ENCODE results near the gene SOST. TPM values are rescaled to one million over a fixed set of nuclear protein-coding genes. Genes with fewer than 3 reads are reported as not detected.
"Not testable (repeated sequence)": the region's sequence is repeated elsewhere in the genome, so short reads cannot be mapped to it uniquely, and the experiment has no call there.

Gene SOST
- total RNA-seq, 1 experiment from 2014 or later = not detected

- POLR2A ChIA-PET = no interaction called here
- no peaks in the 10 kb centered on the region for H3K9me3 ChIP-seq (ENCODE audit: control insufficient read depth, insufficient read depth, low read depth, low read length)
- intact Hi-C loops (cut with micrococcal nuclease; ENCODE audit: unreplicated experiment) (no loop called here), in situ Hi-C loops (cut with HindIII; ENCODE audit: low pct_unique_long_range_greater_than_20kb, low sequenced_read_pairs) (no loop called here)
- no peaks in the 10 kb centered on the region for H3K4me1 ChIP-seq (ENCODE audit: control insufficient read depth, insufficient read depth, low read length)
- no TSS peak for BruUV-seq (replicated peaks)
- H3K27ac ChIP-seq (ENCODE audit: low read length) = no peak overlapping the region
- H3K27me3 ChIP-seq (ENCODE audit: control insufficient read depth, insufficient read depth, low read length) = no peaks in the 10 kb centered on the region
- no peak for TF ChIP-seq CTCF (IDR thresholded peaks at IDR 0.05)
- TF ChIP-seq SIN3A (IDR thresholded peaks at IDR 0.05; ENCODE audit: borderline replicate concordance, insufficient read depth, low read depth, low read length) = no peak
- no peak for TF ChIP-seq TCF7L2 (IDR thresholded peaks at IDR 0.05; ENCODE audit: low read depth, low read length)
- TF ChIP-seq POLR2AphosphoS5 (IDR thresholded peaks at IDR 0.05; ENCODE audit: low read depth, low read length) = no peak
- TF ChIP-seq, protein P1, sequence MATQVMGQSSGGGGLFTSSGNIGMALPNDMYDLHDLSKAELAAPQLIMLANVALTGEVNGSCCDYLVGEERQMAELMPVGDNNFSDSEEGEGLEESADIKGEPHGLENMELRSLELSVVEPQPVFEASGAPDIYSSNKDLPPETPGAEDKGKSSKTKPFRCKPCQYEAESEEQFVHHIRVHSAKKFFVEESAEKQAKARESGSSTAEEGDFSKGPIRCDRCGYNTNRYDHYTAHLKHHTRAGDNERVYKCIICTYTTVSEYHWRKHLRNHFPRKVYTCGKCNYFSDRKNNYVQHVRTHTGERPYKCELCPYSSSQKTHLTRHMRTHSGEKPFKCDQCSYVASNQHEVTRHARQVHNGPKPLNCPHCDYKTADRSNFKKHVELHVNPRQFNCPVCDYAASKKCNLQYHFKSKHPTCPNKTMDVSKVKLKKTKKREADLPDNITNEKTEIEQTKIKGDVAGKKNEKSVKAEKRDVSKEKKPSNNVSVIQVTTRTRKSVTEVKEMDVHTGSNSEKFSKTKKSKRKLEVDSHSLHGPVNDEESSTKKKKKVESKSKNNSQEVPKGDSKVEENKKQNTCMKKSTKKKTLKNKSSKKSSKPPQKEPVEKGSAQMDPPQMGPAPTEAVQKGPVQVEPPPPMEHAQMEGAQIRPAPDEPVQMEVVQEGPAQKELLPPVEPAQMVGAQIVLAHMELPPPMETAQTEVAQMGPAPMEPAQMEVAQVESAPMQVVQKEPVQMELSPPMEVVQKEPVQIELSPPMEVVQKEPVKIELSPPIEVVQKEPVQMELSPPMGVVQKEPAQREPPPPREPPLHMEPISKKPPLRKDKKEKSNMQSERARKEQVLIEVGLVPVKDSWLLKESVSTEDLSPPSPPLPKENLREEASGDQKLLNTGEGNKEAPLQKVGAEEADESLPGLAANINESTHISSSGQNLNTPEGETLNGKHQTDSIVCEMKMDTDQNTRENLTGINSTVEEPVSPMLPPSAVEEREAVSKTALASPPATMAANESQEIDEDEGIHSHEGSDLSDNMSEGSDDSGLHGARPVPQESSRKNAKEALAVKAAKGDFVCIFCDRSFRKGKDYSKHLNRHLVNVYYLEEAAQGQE (IDR thresholded peaks at IDR 0.05; ENCODE audit: insufficient read depth in 1 of 2, low read depth in 2 of 2, low read length in 1 of 2) = no peak
- H3K36me3 ChIP-seq (ENCODE audit: control insufficient read depth, insufficient read depth, low read length) = no peaks in the 10 kb centered on the region
- DNase-seq (ENCODE audit: low read depth, low spot score) (no peak), ATAC-seq (no peak)
- CTCF ChIA-PET = no interaction called here
- H3K4me3 ChIP-seq (ENCODE audit: low read depth in 2 of 2, low read length in 2 of 2) = no peak overlapping the region
Observed at GRCh38 chr17:43799047-43799446, 40.5 kb upstream of the SOST start.

DNA sequence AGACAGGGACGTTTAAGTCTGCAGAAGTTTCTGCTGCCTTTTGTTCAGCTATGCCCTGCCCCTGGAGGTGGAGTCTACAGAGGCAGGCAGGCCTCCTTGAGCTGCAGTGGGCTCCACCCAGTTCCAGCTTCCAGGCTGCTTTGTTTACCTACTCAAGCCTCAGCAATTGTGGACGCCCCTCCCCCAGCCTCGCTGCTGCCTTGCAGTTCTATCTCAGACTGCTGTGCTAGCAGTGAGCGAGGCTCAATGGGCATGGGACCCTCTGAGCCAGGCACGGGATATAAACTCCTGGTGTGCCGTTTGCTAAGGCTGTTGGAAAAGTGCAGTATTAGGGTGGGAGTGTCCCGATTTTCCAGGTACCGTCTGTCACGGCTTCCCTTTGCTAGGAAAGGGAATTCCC is 39.4 kb upstream of the SOST start:
- ATAC-seq; H3K27me3 ChIP-seq (ENCODE audit: control insufficient read depth, insufficient read depth, low read length); intact Hi-C loops (cut with micrococcal nuclease; ENCODE audit: unreplicated experiment); H3K4me3 ChIP-seq (ENCODE audit: low read depth in 2 of 2, low read length in 2 of 2); DNase-seq (ENCODE audit: low read depth, low spot score); H3K36me3 ChIP-seq (ENCODE audit: control insufficient read depth, insufficient read depth, low read length); BruUV-seq (replicated peaks); H3K4me1 ChIP-seq (ENCODE audit: control insufficient read depth, insufficient read depth, low read length); POLR2A ChIA-PET; H3K9me3 ChIP-seq (ENCODE audit: control insufficient read depth, insufficient read depth, low read depth, low read length); CTCF ChIA-PET; in situ Hi-C loops (cut with HindIII; ENCODE audit: low pct_unique_long_range_greater_than_20kb, low sequenced_read_pairs); H3K27ac ChIP-seq (ENCODE audit: low read length): not testable (repeated sequence)

DNA sequence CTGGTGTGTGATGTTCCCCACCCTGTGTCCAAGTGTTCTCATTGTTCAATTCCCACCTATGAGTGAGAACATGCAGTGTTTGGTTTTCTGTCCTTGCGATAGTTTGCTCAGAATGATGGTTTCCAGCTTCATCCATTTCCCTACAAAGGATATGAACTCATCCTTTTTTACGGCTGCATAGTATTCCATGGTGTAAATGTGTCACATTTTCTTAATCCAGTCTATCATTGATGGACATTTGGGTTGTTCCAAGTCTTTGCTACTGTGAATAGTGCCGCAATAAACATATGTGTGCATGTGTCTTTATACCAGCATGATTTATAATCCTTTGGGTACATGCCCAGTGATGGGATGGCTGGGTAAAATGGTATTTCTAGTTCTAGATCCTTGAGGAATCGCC is 34.1 kb upstream of the SOST start:
- H3K4me3 ChIP-seq (ENCODE audit: low read depth in 2 of 2, low read length in 2 of 2); H3K36me3 ChIP-seq (ENCODE audit: control insufficient read depth, insufficient read depth, low read length); H3K27ac ChIP-seq (ENCODE audit: low read length); BruUV-seq (replicated peaks); intact Hi-C loops (cut with micrococcal nuclease; ENCODE audit: unreplicated experiment); in situ Hi-C loops (cut with HindIII; ENCODE audit: low pct_unique_long_range_greater_than_20kb, low sequenced_read_pairs); CTCF ChIA-PET; ATAC-seq; H3K4me1 ChIP-seq (ENCODE audit: control insufficient read depth, insufficient read depth, low read length); H3K27me3 ChIP-seq (ENCODE audit: control insufficient read depth, insufficient read depth, low read length); DNase-seq (ENCODE audit: low read depth, low spot score); H3K9me3 ChIP-seq (ENCODE audit: control insufficient read depth, insufficient read depth, low read depth, low read length); POLR2A ChIA-PET: not testable (repeated sequence)
